CD4-positive, alpha-beta T cell treated with Interleukin-6 for 4 hours (primary cell): Measurements from ENCODE around the gene PCLAF.
"Not testable (repeated sequence)": the region's sequence is repeated elsewhere in the genome, so short reads cannot be mapped to it uniquely, and the experiment has no call there.

Source experiments
- DNase-seq: peaks from one replicate; pipeline ENCODE4 v3.0.0-alpha.2; 2020; ENCODE audit warnings: mixed read lengths

Gene PCLAF

GRCh38 chr15:64356710-64357040 is 24.6 kb downstream of the PCLAF start:
- no peak for DNase-seq

GRCh38 chr15:64355944-64356709 is 25.1 kb downstream of the PCLAF start, which contains the start of gene CSNK1G1:
CSNK1G1 (minus strand) TSS chr15:64356173; CDS start chr15:64300499, 55,674 bp downstream.
- DNase-seq = peak; percentile 94

DNA sequence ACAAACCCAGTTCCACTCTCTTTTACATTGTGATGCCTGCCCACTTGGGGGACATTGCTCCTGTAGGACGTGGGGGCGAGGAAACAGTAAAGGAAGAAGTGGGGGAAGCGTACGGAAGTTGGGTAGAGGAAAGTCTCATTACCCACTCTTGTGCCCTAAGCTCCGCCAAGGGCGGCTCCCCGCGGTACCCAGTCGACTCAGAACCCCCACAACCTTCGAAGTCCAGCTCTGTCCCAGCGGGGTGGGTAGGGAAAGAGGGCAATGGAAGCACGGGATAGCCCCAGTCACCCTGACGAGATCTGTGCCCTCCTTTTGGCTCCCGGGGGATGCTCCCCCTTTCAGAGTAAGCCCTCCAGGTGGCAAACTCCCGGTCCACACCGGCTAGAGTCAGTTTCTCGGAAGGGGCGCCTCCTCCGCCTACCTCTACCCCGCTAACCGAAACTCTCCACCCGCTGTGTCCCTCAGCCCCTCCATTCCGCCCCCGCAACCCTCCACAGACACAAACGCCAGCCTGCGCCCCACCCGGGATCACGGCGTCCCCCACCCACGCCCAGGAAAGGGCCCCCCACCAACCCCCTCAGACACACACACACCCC is 25.8 kb downstream of the PCLAF start:
- peak; percentile 22 for DNase-seq

DNA sequence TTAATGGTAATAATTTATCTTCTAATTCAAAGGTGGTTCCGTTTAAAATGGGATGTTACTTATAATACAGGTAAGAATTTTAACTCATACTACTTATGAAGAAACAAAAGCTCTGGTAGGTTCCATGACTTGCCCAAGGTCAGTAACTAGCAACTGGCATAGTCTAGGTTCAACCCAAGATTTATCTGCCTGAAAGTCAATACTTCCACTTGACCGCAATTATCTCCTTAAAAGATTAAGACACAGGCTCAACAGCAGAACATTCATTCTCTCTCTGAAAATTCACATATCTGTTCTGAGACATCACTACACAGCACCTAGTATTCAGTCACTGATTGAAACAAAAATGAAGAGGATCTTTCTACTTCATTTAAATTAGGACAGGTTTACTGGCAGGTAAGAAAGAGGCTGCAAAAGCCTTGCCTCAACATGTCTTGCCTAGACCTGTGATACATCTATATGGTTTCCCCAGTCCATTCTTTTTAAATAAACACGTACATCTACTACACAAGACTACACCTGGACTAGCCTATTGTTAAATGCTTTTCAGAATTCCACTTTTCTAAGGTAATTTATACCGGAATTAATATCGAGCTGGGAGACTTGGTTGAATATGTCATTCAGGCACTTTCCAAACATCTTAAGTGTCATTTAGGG is 26.4 kb downstream of the PCLAF start:
- no peak for DNase-seq

DNA sequence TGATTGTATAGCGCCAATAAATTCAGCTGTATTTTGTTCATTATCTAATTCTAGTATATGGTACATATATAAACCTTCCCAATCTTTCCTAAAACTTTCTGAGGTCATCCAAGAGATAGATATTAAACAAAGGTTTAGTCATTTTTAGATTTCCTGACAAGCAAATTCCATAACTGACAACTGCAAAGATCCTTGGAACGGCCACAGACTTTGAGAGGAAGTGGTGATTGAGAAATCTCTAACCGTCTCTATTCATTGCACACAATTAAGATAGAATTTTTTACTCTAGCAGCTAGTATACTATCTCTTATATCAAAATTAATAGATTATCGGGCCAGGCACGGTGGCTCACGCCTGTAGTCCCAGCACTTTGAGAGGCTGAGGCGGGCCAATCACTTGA is 30.0 kb downstream of the PCLAF start:
- DNase-seq = no peak

DNA sequence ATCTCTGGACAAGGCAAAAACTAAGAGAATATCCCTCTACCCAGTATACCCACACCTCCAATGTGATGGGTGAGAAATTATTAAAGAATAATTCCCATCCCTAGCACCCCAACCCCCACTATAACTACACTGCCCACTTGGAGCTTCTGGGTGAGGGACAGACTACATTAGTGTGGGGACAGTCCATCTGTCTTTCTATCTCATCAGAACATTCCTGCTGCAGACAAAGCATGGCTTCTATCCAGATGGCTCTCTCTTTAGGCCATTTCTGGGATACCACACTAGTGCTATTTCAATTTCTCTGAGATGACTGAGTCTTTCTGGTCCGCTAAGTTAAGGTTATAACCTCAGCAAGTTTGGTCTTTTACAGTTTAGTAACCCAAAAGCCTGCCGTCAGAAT is 31.9 kb downstream of the PCLAF start:
- DNase-seq = no peak

- DNase-seq = no peak
Observed at GRCh38 chr15:64348455-64348854, 32.8 kb downstream of the PCLAF start.

GRCh38 chr15:64346242-64346641 is 35.0 kb downstream of the PCLAF start:
- not testable (repeated sequence) for DNase-seq

GRCh38 chr15:64344651-64345294 is 36.5 kb downstream of the PCLAF start:
- no peak for DNase-seq

GRCh38 chr15:64343841-64344240 is 37.4 kb downstream of the PCLAF start:
- DNase-seq = no peak

DNA sequence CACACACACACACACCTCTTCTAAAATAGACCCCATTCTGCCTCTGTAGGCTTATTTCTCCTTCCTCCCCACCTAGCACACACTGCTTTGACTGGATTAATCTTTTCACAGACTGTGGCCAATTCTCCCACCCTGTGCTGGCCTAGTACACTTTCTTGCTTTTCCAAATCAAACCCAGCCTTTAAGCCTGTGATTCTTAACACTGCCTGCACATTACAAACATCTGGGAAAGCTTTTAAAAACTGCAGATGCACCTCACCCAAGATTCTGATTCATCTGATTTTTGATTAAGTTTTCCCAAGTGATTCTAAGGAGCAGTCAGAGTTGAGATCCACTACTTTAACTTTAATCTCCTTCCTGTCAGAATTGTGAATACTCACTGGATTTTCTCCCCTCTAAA is 38.0 kb downstream of the PCLAF start:
- no peak for DNase-seq

DNA sequence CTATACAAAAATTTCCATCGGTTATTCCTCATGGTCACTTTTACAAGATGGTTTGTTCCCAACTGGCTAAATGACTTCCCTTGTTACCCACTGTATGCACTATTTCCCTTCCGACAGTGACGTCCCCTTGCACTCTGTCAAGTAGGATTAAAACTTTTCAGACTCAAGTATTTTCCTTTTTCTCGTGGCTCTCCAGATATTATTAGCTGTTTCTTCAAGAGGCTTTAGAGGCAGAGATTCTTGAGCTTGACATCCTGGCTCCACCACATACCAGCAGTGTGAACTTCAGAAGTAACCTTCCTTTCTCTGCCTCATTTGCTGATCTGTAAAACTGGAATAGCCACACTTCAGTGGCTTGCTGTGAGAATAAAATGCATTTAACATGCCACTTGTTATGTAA is 39.3 kb downstream of the PCLAF start:
- DNase-seq = no peak

DNA sequence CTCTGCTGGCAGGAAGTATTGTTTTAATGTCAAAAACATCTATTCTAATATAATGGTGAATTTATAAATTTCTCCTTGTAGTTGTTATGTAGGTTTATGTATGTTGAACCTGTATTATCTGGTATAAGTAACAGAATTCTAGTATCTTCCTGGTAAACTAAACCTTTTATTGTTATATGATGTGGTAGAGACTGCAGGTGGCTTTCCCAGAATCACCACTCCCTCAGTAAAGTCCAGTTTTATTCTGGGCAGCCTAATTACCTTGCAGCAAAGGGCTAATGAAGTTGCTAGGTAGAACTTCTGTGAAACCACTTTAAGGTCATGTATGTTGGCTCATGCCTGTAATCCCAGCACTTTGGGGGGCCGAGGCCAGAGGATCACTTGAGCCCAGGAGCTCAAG is 40.9 kb downstream of the PCLAF start:
- DNase-seq = no peak

- no peak for DNase-seq
Observed at GRCh38 chr15:64337761-64338160, 43.5 kb downstream of the PCLAF start.

DNA sequence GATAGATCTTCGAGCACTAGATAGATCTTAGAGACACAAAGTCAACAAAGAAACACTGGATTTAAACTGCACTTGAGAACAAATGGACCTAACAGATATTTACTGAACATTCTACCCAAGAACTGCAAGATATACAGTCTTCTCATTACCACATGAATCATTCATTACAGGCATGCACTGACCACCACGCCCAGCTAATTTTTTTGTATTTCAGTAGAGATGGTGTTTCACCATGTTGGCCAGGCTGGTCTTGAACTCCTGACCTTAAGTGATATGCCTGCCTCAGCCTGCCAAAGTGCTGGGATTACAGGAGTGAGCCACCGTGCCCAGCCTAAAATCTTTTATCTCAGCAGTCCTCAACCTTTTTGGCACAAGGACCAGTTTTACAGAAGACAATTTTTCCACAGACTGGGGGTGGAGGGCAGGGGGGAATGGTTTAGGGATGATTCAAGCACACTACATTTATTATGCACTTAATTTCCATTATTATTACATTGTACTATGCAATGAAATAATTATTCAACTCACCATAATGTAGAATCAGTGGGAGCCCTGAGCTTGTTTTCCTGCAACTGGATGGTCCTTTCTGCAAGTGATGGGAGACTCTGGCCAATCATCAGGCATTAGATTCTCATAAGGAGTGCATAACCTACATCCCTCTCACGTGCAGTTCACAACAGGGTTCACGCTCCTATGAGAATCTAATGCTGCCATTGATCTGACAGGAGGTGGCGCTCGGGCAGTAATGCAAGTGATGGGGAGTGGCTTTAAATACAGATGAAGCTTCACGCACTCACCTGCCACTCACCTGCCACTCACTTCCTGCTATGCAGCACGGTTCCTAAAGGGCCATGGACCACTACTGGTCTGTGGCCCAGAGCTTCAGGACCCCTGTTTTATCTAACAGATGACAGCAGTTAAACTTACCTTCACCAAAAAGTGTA is 47.0 kb downstream of the PCLAF start:
- peak; percentile 56 for DNase-seq

DNA sequence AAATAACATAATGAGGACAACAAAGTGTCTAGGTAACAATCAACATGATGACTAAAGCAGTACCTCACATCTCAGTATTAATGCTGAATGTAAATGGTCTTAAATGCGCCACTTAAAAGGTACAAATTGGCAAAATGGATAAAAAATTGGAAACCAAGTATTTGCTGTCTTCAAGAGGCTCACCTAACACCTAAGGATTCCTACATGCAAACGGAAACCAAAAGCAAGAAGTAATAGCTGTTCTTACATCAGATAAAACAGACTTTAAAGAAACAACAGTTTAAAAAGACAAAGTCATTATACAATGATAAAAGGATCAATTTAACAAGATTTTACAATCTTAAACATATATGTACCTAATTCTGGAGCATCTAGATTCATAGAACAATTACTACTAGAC is 47.7 kb downstream of the PCLAF start:
- no peak for DNase-seq

DNA sequence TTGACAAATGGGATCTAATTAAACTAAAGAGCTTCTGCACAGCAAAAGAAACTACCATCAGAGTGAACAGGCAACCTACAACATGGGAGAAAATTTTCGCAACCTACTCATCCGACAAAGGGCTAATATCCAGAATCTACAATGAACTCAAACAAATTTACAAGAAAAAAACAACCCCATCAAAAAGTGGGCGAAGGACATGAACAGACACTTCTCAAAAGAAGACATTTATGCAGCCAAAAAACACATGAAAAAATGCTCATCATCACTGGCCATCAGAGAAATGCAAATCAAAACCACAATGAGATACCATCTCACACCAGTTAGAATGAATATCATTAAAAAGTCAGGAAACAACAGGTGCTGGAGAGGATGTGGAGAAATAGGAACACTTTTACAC is 49.6 kb downstream of the PCLAF start:
- DNase-seq = not testable (repeated sequence)

DNA sequence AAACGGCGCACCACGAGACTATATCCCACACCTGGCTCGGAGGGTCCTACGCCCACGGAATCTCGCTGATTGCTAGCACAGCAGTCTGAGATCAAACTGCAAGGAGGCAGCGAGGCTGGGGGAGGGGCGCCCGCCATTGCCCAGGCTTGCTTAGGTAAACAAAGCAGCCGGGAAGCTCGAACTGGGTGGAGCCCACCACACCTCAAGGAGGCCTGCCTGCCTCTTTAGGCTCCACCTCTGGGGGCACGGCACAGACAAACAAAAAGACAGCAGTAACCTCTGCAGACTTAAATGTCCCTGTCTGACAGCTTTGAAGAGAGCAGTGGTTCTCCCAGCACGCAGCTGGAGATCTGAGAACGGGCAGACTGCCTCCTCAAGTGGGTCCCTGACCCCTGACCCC is 54.3 kb downstream of the PCLAF start:
- not testable (repeated sequence) for DNase-seq

- DNase-seq = not testable (repeated sequence)
Observed at GRCh38 chr15:64326458-64326857, 54.8 kb downstream of the PCLAF start.

DNA sequence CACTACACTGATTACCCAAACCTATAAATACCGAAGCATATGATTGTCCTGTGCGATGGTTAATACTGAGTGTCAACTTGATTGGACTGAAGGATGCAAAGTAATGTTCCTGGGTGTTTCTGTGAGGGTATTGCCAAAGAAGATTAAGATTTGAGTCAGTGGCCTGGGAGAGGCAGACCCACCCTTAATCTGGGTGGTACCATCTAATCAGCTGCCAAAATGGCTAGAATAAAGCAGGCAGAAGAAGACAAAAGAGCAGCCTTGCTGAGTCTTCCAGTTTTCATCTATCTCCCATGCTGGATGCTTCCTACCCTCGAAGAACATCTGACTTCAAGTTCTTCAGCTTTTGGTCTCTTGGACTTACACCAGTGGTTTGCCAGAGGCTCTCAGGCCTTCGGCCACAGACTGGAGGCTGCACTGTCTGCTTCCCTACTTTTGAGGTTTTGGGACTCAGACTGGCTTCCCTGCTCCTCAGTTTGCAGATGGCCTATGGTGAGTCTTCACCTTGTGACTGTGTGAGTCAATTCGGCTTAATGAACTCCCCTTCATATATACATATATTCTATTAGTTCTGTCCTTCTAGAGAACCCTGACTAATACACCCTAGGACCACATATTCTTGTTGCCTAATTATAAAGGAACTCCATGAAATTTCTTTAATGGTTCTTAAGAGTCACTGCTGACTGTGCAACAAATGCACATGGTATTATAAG is 56.9 kb downstream of the PCLAF start:
- no peak for DNase-seq

- no peak for DNase-seq
Observed at GRCh38 chr15:64315216-64315615, 66.0 kb downstream of the PCLAF start.

- DNase-seq = no peak
Observed at GRCh38 chr15:64314456-64314855, 66.8 kb downstream of the PCLAF start.
